NCI-H524 (cell line): ENCODE measurements around the gene WNT11.

Experiments
- DNase-seq, 2 experiments: peaks; one replicate each; lab custom pipeline; 2025; lab: John Stamatoyannopoulos, UW

Gene WNT11

GRCh38 chr11:76218449-76219178 is 12.3 kb upstream of the WNT11 start:
- DNase-seq: no peak

- DNase-seq: no peak
These were observed 11.4 kb upstream of the WNT11 start for GRCh38 chr11:76217653-76218160.

DNA sequence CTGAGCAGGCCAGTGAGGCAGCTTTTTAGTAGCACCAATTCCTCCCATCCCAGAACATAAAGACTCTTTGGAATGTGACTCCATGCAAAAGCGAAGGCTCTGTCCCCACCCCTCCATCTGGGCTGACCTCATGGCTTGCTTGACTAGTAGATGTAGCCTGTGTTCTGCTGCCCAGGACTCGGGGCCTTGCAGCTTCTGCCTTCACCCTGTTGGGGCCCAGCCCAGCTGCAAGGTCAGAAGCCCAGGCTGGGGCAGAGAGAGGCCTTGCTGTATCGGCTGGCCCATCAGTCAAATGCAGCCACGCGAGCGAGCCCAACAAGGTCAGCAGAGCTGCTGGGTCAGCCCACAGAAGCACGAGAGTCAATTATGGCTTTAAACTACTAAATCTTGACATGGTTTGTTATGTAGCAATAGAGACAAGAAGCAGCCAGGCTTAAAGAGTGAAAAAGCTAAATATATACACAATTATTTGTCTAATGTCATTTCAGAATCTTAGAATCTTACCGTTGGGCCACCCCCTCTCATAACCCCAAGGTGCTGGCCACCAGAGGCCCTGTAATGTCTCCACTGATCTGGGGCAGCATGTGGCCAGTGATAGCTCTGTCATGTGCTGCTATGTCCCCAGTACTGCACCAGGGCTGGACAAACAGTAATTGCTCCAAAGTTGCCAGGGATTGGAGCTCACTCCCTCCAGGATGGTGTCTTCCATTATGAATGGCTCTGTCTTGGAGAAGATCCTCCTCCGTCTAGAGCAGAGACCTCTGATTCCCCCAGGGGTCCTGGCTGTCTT is 10.4 kb upstream of the WNT11 start:
- DNase-seq: no peak

DNA sequence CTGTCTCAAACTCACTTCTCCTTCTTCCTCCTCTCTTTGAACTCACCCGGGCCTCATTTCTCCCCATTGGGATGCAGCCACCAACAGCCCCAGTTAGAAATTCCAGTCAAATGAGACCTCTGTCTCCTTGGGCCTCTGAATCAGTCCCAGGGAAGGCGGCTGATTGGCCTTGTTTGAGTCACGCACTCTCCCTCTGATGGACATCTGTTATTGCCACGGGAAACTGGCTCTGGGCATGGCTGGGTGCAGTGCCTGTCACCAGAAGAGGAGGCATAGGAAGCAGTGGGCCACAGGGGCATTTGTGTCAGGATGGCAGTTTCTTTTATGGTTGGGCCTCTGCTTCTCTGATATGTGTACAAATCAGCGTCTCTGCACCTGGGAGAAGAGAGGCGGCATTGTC is 9.6 kb upstream of the WNT11 start:
- no peak for DNase-seq

DNA sequence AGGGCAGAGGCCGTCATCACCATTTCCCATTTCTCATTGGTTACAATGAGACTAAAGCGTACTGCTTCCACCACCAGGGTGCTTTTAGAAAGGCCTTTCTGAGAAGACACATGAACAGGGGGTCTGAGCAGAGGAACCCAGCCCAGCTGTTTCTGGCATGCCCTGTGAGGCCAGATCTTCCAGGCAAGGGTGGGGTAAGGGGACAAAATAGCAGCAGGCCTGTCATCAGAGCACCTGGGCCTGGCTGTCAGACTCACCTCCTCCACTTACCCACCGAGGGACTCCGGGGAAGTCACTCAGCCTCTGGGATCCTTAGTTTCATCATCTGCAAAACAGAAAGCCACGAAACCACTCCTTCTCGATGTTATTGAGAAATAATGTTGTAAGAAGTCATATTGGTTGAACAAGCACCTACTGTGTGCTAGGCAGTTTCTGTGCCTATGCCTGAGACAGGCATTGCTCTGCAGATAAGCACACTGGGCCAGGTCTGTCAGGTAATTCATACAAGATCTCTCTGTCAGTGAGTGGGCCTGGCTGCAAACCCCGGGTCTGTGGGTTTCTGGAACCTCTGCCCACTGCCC is 8.8 kb upstream of the WNT11 start:
- no peak for DNase-seq

- no peak for DNase-seq
These were observed 7.9 kb upstream of the WNT11 start for GRCh38 chr11:76214186-76214585.

- DNase-seq: no peak
These were observed 6.1 kb upstream of the WNT11 start for GRCh38 chr11:76212086-76213035.

DNA sequence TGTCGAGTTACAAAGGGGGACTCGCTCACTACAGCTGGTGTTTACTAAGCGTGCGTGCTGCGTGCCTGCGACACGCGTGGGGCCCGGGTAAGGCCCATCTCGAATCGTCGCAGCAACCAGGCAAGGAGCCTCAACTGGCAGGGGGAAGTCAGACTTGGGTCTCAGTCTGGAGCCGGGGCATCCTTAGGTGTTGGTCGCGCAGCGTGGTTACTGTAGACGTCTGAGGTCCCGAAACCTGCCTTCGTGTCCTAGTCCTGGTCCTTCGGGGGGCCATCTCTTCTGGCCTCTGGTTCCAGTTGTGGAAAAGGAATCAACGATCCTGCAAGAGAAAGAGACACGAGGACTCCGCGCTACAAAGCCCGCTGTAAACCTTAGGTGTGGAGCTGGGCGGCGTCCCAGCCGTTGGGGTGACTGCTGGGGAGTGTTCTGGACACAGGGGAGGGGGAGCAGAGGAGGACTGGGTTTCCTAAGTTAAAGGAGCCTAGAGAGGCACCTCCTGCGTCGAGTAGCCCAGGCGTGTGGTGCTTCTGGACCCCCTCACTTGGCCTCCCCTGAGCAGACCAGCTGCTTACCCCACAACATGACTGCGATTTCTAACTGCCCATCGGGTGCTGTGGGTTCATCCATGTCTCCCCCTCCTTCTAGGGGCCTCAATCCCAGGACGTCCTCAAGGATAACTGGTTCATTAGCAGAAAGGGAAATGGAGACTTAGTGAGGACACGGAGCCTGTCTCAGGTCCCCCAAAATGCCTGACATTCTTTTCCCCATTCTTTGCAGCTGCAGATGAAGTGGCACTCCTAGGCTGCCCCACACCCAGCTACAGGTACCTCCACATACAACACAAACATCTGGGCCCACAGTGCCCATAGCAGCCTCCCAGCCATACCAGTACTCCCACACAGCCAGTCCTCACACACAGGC is 4.9 kb upstream of the WNT11 start:
- DNase-seq: no peak

- peak in 1 of 2 experiments; percentile 38 for DNase-seq
These were observed 4.0 kb upstream of the WNT11 start for GRCh38 chr11:76209973-76210930.

GRCh38 chr11:76209375-76209972 is 3.2 kb upstream of the WNT11 start:
- DNase-seq: peak; percentile 23 to 51

- DNase-seq: peak; percentile 20 to 67
These were observed 2.4 kb upstream of the WNT11 start for GRCh38 chr11:76208438-76209374.

- DNase-seq: peak; percentile 54 to 81
These were observed 1.5 kb upstream of the WNT11 start for GRCh38 chr11:76207642-76208401.

DNA sequence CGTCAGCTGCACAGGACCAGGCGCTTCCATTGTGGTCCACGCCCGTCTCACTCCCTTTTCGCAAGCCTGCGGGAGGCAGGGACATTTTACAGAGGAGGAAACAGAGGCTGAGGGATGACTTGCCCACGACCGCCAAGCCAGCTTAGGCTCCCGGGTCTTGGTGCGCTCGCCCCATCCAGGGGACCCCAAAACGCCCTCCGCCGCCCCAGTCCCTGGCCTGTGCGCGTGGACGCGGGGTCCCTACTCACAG is 300 bp downstream of the WNT11 start:
- DNase-seq: peak in 1 of 2 experiments; percentile 8

GRCh38 chr11:76205252-76206076 is 838 bp downstream of the WNT11 start:
- no peak for DNase-seq

DNA sequence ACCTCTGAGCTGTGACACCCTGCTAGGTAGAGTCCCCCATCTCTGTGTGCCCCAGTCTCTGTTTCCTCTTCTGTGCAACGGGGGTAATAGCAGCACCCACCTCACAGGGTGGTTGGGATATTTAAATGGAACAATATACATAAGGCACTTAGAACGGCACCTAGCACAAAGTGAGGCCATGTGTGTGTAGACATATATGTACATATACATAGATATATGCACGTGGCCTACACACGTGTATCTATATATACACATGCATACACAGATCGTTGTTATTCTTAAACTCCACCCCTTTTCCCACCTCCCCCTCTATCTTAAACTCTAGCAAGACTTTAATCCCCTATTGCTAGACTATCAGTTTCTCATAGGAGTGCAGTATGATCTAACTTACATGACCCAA is 2.4 kb downstream of the WNT11 start:
- DNase-seq: no peak

GRCh38 chr11:76203131-76203925 is 3.0 kb downstream of the WNT11 start:
- DNase-seq: no peak
